Measurements from ENCODE around the gene CSGALNACT2.

DNA sequence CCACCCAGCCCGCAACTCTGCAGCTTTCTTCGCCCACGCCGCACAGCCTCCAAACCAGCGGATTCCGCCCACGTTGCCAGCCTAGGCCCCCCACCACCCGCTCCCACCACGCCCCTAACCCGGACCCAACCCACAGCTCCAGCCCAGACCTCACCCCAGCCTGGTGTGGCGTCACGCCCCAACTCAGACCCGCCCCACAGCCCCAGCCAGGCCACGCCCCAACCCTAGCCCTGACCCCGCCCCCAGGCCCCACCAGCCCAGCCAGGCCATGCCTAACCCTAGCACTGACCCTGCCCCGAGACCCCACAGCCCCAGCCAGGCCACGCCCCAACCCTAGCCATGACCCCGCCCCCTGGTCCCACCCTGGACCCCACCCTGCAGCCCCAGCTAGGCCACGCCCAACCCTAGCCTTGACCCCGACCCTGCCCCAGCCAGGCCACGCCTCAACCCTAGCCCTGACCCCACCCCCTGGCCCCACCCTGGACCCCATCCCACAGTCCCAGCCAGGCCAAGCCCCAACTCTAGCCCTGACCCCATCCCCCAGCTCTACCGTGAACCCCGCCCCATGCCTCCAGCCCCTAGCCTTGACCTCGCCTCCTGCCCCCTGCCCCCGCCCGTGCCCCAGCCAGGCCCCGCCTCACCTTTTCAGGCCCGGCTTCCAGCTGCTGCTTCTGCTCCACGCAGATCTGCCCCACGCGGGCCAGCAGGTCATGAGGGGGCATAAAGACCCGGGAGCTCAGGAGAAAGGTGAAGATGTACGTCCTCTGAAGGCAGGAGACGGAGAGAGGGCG lies 64.6 kb downstream of the CSGALNACT2 start:
- TF ChIP-seq, protein P1, sequence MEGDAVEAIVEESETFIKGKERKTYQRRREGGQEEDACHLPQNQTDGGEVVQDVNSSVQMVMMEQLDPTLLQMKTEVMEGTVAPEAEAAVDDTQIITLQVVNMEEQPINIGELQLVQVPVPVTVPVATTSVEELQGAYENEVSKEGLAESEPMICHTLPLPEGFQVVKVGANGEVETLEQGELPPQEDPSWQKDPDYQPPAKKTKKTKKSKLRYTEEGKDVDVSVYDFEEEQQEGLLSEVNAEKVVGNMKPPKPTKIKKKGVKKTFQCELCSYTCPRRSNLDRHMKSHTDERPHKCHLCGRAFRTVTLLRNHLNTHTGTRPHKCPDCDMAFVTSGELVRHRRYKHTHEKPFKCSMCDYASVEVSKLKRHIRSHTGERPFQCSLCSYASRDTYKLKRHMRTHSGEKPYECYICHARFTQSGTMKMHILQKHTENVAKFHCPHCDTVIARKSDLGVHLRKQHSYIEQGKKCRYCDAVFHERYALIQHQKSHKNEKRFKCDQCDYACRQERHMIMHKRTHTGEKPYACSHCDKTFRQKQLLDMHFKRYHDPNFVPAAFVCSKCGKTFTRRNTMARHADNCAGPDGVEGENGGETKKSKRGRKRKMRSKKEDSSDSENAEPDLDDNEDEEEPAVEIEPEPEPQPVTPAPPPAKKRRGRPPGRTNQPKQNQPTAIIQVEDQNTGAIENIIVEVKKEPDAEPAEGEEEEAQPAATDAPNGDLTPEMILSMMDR (IDR thresholded peaks at IDR 0.05), result no peak
- TF ChIP-seq, protein P2, sequence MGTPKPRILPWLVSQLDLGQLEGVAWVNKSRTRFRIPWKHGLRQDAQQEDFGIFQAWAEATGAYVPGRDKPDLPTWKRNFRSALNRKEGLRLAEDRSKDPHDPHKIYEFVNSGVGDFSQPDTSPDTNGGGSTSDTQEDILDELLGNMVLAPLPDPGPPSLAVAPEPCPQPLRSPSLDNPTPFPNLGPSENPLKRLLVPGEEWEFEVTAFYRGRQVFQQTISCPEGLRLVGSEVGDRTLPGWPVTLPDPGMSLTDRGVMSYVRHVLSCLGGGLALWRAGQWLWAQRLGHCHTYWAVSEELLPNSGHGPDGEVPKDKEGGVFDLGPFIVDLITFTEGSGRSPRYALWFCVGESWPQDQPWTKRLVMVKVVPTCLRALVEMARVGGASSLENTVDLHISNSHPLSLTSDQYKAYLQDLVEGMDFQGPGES (IDR thresholded peaks at IDR 0.05; ENCODE audit: low read depth, low read length), result no peak
- TF ChIP-seq, protein P3, sequence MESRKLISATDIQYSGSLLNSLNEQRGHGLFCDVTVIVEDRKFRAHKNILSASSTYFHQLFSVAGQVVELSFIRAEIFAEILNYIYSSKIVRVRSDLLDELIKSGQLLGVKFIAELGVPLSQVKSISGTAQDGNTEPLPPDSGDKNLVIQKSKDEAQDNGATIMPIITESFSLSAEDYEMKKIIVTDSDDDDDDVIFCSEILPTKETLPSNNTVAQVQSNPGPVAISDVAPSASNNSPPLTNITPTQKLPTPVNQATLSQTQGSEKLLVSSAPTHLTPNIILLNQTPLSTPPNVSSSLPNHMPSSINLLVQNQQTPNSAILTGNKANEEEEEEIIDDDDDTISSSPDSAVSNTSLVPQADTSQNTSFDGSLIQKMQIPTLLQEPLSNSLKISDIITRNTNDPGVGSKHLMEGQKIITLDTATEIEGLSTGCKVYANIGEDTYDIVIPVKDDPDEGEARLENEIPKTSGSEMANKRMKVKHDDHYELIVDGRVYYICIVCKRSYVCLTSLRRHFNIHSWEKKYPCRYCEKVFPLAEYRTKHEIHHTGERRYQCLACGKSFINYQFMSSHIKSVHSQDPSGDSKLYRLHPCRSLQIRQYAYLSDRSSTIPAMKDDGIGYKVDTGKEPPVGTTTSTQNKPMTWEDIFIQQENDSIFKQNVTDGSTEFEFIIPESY (IDR thresholded peaks at IDR 0.05; ENCODE audit: borderline replicate concordance, low read depth), result no peak
- TF ChIP-seq EP300 (IDR thresholded peaks at IDR 0.05; ENCODE audit: borderline replicate concordance in 1 of 2, low read depth in 1 of 2, low read length in 1 of 2) (no peak), SMC3 (IDR thresholded peaks at IDR 0.05; ENCODE audit: low read depth, low read length) (no peak), NRF1 (IDR thresholded peaks at IDR 0.05; ENCODE audit: low read depth, low read length) (no peak), JUND (IDR thresholded peaks at IDR 0.05) (no peak), POLR2AphosphoS5 (IDR thresholded peaks at IDR 0.05; ENCODE audit: low read depth, low read length) (no peak), RAD21 (IDR thresholded peaks at IDR 0.05; ENCODE audit: low read length) (no peak), NFIC (IDR thresholded peaks at IDR 0.05; ENCODE audit: borderline replicate concordance) (no peak), TEAD4 (IDR thresholded peaks at IDR 0.05; ENCODE audit: borderline replicate concordance, insufficient read depth) (no peak)
- TF ChIP-seq, protein P4, sequence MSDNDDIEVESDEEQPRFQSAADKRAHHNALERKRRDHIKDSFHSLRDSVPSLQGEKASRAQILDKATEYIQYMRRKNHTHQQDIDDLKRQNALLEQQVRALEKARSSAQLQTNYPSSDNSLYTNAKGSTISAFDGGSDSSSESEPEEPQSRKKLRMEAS (IDR thresholded peaks at IDR 0.05; ENCODE audit: low read depth), result no peak

Data from SK-N-SH (cell line).